ENCODE data around the gene SPO11. TPM values are rescaled to one million over a fixed set of nuclear protein-coding genes. Genes with fewer than 3 reads are reported as not detected.

SPO11 gene
- total RNA-seq, 2 experiments from 2014 or later, result not detected

DNA sequence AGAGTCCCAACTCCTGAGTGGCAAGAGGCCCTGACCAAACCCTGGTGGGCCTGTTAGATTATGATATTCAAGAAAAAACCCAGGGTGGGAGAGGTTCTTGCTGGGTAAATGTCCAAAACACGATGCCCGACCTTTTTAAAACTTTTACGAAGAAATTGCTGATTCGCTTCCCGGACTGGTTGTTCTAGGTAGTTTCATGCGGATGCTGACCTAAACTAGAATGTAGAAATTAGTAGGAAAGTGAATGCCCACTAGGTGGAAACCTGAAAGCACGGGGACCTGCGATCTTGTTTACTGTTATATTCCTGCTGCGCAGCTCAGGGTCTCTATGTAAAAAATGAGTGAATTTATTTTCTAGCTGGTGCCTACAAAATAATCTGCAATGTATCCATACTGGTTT lies 23.7 kb downstream of the SPO11 start:
- no peaks in the 10 kb centered on the region for H3K27me3 Mint-ChIP-seq
- no peak overlapping the region for H3K4me3 Mint-ChIP-seq
- ChIA-PET CTCF (no interaction called here), POLR2A (no interaction called here)
- H3K27ac Mint-ChIP-seq, result no peak overlapping the region
- H3K9me3 Mint-ChIP-seq, result no peaks in the 10 kb centered on the region
- peaks cover 31% of the 10 kb centered on the region for H3K36me3 Mint-ChIP-seq (ENCODE audit: low read depth)
- no peak for DNase-seq
- peaks cover 33% of the 10 kb centered on the region for H3K4me1 Mint-ChIP-seq

DNA sequence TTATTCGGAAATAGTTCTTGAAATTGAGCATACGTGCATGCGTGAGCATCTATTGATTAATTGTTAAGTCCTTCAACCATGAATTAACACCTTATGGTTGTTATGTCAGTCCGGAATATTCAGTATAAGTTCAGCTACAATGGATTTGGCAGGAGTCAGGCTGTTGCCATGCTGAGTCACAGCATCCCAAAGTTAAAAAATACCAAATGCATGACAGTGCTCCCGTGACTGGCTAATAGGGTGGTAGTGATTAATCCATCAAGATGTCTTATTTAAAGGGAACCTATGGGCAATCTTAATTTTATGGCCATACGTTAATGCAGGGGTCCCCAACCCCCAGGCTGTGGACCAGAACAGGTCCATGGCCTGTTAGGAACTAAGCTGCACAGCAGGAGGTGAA lies 31.9 kb downstream of the SPO11 start:
- DNase-seq, result no peak
- H3K9me3 Mint-ChIP-seq, result no peaks in the 10 kb centered on the region
- H3K4me1 Mint-ChIP-seq, result peaks cover 2% of the 10 kb centered on the region
- no peak overlapping the region for H3K4me3 Mint-ChIP-seq
- H3K27me3 Mint-ChIP-seq, result no peaks in the 10 kb centered on the region
- POLR2A ChIA-PET, result no interaction called here
- H3K27ac Mint-ChIP-seq, result no peak overlapping the region
- CTCF ChIA-PET, result interaction anchor here (1.7 kb wide), 1 partner anchor 20 kb away, joined by 4 read pairs; no protein-coding TSS in a partner anchor
- H3K36me3 Mint-ChIP-seq (ENCODE audit: low read depth), result peaks cover 20% of the 10 kb centered on the region

DNA sequence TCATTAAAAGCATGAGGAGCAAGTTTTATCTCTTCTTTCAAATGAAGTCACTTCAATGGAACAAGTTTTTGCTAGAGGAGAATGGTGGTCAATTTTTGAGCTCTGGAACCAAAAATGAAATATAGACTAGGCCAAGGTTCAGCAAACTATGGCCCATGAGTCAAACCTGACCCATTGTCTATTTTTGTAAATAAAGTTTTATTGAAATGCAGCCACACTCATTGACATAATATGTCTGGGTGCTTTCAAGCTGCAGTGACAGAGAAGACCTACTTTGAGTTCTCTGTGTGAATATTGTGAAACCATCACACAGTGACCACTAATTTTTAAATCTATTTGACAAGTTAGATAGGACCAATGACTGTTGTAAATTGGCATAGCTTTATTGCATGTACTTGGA lies 34.8 kb downstream of the SPO11 start:
- Mint-ChIP-seq H3K9me3 (no peaks in the 10 kb centered on the region), H3K27ac (no peak overlapping the region), H3K4me1 (peaks cover 2% of the 10 kb centered on the region), H3K4me3 (no peak overlapping the region), H3K27me3 (no peaks in the 10 kb centered on the region), H3K36me3 (ENCODE audit: low read depth) (peaks cover 30% of the 10 kb centered on the region)
- no peak for DNase-seq
- ChIA-PET POLR2A (interaction anchor here (0.5 kb wide), 1 partner anchor 34 kb away, joined by 3 read pairs; no protein-coding TSS in a partner anchor), CTCF (interaction anchor here (0.8 to 1.6 kb wide), 4 partner anchors 9 to 980 kb away, joined by 3 to 5 read pairs (median 3); no protein-coding TSS in a partner anchor)

DNA sequence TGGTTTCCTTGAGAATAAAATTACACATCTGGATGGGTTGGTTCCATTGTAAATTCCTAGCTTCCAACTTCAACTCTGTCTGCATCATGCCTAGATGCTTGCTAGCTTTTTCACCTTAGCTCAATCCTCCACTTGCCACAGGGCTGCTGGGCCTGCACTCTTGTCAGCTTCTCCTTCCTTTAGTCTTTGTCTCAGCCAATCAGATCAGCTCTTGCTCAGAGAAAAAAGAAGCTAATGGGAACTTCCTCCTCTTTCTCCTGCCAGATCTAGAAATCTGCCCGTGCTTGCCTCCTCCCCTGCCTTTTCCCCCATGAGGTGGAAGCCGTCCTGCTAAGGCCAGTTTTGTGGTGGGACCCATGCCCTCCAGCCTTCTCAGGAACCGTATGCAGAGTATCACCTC lies 40.0 kb downstream of the SPO11 start:
- peaks cover 57% of the 10 kb centered on the region for H3K36me3 Mint-ChIP-seq (ENCODE audit: low read depth)
- CTCF ChIA-PET, result interaction anchor here (0.7 to 1.3 kb wide), 3 partner anchors 20 to 30 kb away, joined by 3 to 4 read pairs (median 3); no protein-coding TSS in a partner anchor

DNA sequence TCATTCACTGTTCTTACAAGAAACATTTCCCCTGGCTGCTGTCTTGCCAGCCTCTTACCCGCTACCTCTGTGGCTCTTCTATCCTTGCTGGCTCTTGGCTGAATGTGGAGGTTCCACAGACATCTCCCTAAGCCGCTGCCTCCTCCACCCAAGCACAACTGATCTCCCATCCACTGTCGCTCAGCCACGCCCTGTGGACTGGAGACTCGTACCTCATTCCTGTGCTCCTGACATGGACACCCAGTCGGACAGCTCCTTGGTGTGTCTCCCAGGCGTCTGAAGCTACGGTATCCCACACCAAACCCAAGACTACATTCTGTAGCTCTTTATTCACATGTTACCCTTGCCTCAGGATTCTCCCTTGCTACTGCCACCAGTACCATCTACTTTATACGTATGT lies 40.7 kb downstream of the SPO11 start:
- ChIA-PET POLR2A (no interaction called here), CTCF (interaction anchor here (0.9 to 1.3 kb wide), 2 partner anchors 20 to 28 kb away, joined by 3 to 4 read pairs; no protein-coding TSS in a partner anchor)
- Mint-ChIP-seq H3K27me3 (no peaks in the 10 kb centered on the region), H3K9me3 (no peaks in the 10 kb centered on the region), H3K4me1 (peaks cover 15% of the 10 kb centered on the region), H3K27ac (no peak overlapping the region), H3K36me3 (ENCODE audit: low read depth) (peaks cover 63% of the 10 kb centered on the region), H3K4me3 (no peak overlapping the region)
- no peak for DNase-seq

More for the DNA sequence above, 40.0 kb downstream of the SPO11 start:
- Mint-ChIP-seq H3K4me3 (no peak overlapping the region), H3K4me1 (peaks cover 12% of the 10 kb centered on the region), H3K9me3 (no peaks in the 10 kb centered on the region), H3K27me3 (no peaks in the 10 kb centered on the region), H3K27ac (no peak overlapping the region)
- POLR2A ChIA-PET, result no interaction called here
- DNase-seq, result no peak

DNA sequence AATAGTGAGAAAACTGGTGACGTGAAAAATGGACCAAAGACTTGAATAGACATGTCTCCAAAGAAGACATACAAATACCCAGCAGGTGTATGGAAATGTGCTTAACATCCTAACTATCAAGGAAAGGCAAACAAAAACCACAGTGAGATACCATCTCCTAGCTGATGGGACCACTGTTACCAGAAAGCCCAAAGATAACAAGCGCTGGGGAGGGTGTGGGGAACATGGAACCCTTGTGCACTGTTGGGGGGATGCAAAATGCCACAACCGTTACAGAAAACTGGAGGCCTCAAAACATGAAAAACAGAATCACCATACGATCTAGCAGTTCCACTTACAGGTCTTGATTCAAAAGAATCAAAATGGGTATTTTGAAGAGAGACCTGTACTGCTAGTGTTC lies 41.8 kb downstream of the SPO11 start:
- DNase-seq, result no peak
- Mint-ChIP-seq H3K27me3 (no peaks in the 10 kb centered on the region), H3K36me3 (ENCODE audit: low read depth) (peaks cover 64% of the 10 kb centered on the region), H3K9me3 (no peaks in the 10 kb centered on the region), H3K4me3 (no peak overlapping the region), H3K4me1 (peaks cover 18% of the 10 kb centered on the region), H3K27ac (no peak overlapping the region)
- ChIA-PET CTCF (interaction anchor here (1.0 kb wide), 1 partner anchor 16 kb away, joined by 3 read pairs; no protein-coding TSS in a partner anchor), POLR2A (no interaction called here)

DNA sequence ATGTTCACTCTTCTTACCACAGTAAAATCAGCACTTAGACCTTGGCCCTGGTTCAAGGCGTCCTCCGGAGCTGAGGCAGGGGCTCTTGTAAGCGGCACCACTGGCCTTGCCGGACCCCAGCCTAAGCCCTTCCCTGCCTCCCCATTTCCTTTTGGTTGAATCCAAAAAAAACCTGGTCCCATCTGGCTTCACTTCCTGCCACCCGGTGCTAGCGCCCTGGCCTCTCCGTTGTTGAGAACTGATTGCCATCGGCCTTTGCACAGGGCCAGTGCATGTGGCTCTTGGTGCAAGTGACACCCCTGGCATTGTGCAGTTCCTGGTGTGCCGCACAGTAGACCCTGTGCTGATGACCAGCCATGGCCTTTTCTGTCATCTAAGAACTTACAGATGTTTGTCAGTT lies 42.6 kb downstream of the SPO11 start:
- no peak for DNase-seq
- CTCF ChIA-PET, result no interaction called here
- Mint-ChIP-seq H3K27me3 (no peaks in the 10 kb centered on the region), H3K4me3 (no peak overlapping the region), H3K27ac (no peak overlapping the region), H3K36me3 (ENCODE audit: low read depth) (peaks cover 65% of the 10 kb centered on the region), H3K9me3 (no peaks in the 10 kb centered on the region), H3K4me1 (peaks cover 18% of the 10 kb centered on the region)
- POLR2A ChIA-PET, result no interaction called here

DNA sequence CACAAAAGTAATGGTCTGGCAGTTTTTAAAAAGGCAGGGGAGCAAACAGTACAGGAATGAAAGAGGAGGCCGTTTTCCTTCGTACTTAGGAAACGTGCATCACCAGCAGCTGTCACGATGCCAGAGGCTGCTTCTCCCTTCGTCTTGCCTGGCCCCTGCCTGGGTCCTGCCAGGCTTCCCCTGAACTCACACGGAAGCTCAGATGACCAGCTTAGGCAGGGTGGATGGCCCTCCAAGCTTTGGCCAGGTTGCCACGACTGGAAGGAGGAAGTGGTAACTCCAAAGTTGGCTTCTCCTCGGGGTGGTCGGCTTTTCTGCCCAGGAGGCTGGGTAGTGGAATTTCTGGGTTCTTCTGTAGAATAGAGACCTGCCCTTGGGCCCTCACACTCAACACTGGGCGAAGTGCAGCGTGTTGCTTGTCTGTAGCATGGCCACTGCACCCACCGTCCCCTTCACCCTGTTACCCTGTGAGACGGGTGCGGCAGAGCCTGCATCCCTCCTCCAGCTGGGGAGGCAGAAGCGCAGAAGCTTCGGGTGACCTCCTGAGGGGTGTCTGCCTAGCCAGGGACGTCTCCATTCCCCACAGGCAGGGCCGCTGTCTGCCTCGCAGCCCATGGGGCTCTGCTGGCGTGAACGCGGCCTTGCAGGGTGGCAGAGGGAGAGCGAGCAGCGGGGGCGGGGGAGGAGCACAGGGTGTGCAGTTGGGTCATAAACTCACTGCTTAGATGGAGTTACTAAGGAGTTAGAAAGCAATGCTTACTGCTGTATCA lies 43.2 kb downstream of the SPO11 start:
- no peaks in the 10 kb centered on the region for H3K9me3 Mint-ChIP-seq
- POLR2A ChIA-PET, result no interaction called here
- no peaks in the 10 kb centered on the region for H3K27me3 Mint-ChIP-seq
- H3K4me1 Mint-ChIP-seq, result peaks cover 21% of the 10 kb centered on the region
- CTCF ChIA-PET, result interaction anchor here (1.3 to 4.9 kb wide), 2 partner anchors 12 to 16 kb away, joined by 4 to 18 read pairs; partner anchors contain the start of gene RBM38
- H3K27ac Mint-ChIP-seq, result no peak overlapping the region
- DNase-seq, result no peak
- peaks cover 67% of the 10 kb centered on the region for H3K36me3 Mint-ChIP-seq (ENCODE audit: low read depth)
- no peak overlapping the region for H3K4me3 Mint-ChIP-seq

DNA sequence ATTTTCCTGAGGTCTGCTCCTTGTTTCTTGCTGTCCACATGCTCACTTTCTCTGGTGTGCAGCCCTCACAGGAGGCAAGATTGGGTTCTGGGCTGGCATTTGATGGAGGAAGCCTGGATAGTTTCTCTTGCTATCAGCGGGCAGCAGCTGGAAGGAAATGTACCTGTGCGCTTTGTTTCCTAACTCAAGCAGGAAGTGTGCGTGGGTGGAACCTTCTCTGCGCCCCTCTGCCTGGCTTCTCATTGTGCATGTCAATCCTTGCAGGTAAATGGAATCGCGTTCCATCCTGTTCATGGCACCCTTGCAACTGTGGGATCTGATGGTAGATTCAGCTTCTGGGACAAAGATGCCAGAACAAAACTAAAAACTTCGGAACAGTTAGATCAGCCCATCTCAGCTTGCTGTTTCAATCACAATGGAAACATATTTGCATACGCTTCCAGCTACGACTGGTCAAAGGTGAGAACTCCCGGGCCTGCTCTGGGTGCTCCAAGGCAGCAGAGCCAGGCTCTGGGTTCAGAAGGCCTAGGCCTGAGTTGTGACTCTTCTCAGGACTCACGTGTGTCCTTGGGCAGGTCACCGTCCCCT lies 44.8 kb downstream of the SPO11 start:
- no peak for DNase-seq
- Mint-ChIP-seq H3K27me3 (no peaks in the 10 kb centered on the region), H3K9me3 (no peaks in the 10 kb centered on the region), H3K4me1 (peaks cover 21% of the 10 kb centered on the region), H3K4me3 (no peak overlapping the region), H3K27ac (no peak overlapping the region), H3K36me3 (ENCODE audit: low read depth) (peaks cover 68% of the 10 kb centered on the region)
- ChIA-PET POLR2A (no interaction called here), CTCF (interaction anchor here (1.0 to 4.9 kb wide), 2 partner anchors 14 to 71 kb away, joined by 3 to 18 read pairs; partner anchors contain the start of gene RBM38)

DNA sequence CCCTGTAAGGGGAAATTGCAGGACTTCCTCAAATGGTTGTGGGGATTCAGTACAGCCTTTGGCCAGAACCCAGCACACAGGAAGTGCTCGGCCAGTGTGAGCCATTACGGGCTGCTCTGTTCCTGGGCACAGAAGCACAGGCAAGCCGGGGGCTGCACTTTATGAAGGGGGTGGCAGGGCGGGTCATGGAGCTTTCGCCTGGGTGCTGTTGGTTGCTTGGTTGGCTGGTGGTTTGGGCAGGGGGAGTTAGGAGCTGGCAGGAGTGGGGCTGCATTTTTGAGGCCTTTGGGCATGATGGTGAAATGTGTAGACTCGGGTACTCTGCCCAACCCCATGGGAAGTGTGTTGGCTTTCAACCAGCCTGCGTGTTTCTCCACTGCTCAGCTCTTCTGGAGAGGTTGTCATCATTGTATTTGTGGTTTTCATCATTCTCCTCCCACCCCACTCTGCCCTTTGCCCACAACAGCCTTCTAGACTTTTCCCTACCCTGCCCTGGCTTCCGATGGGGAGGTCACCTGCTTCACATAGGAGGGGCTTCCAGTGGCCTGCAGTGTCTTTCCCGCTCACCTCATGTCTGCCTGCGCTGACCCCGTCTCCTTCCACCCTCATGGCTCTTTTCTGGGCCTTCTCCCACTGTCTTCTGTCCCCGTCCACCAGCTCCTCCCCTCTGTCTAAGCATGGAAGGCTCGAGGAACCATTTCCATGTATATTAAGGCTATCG lies 45.5 kb downstream of the SPO11 start:
- H3K36me3 Mint-ChIP-seq (ENCODE audit: low read depth), result peaks cover 67% of the 10 kb centered on the region
- H3K27ac Mint-ChIP-seq, result peak overlapping the region; percentile 50
- H3K4me1 Mint-ChIP-seq, result peaks cover 21% of the 10 kb centered on the region
- POLR2A ChIA-PET, result no interaction called here
- H3K4me3 Mint-ChIP-seq, result no peak overlapping the region
- CTCF ChIA-PET, result interaction anchor here (1.0 to 4.9 kb wide), 2 partner anchors 14 to 70 kb away, joined by 3 to 18 read pairs; partner anchors contain the start of gene RBM38
- DNase-seq, result no peak
- H3K9me3 Mint-ChIP-seq, result no peaks in the 10 kb centered on the region
- H3K27me3 Mint-ChIP-seq, result no peaks in the 10 kb centered on the region

DNA sequence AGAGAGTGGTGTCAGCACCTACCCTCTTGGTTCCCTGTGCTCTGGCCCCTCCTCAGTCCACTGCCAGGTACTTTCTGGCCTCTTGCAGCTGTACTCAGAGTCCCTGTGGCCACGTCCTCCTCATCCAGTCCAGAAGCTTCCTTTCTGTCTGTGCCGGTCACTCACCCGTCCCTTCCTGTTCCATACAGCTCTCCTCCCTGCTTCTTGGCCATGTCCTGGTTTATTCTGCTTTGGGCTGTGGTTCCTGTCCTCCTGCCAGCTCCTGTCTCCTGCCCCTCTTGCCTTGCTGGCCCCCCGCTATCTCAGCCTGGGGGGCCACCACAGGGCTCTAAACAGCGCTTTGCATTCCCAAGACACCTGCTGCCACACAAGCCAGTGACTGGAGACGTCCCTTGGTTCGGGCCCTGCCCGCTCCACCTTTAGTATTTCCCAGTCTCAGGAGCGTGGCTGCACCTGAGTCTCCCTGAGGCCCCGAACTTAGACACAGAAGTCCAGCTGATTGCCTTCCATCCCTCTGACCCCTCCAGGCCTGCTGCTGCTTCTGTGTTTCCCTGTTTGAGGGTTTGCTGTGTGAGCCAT lies 46.1 kb downstream of the SPO11 start:
- H3K4me3 Mint-ChIP-seq, result no peak overlapping the region
- no peaks in the 10 kb centered on the region for H3K27me3 Mint-ChIP-seq
- peaks cover 62% of the 10 kb centered on the region for H3K36me3 Mint-ChIP-seq (ENCODE audit: low read depth)
- ChIA-PET POLR2A (no interaction called here), CTCF (interaction anchor here (1.0 to 4.9 kb wide), 3 partner anchors 13 to 120 kb away, joined by 3 to 18 read pairs (median 4); partner anchors contain the start of gene RBM38)
- H3K27ac Mint-ChIP-seq, result peak overlapping the region; percentile 43
- no peak for DNase-seq
- peaks cover 21% of the 10 kb centered on the region for H3K4me1 Mint-ChIP-seq
- no peaks in the 10 kb centered on the region for H3K9me3 Mint-ChIP-seq

DNA sequence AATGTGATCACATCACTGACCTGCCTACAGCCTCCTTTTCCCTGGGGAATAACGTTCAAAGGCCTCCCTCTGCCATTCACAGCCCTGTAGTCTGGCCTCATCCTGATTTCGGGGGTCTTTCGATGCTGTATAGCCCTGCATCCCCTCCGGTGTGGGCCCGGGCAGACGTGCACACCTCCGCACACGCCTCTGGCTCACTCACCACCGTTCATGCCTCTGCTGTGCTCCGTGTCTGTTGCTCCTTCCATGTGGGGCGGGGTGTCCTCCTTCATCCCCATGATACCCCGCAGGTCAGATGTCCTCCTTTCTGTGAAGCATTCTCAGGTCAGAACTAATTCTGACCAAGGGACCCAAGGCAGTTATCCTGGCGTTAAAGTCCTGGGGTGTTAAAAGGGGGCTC lies 47.7 kb downstream of the SPO11 start:
- peaks cover 30% of the 10 kb centered on the region for H3K4me1 Mint-ChIP-seq
- no peaks in the 10 kb centered on the region for H3K9me3 Mint-ChIP-seq
- H3K27ac Mint-ChIP-seq, result no peak overlapping the region
- H3K27me3 Mint-ChIP-seq, result no peaks in the 10 kb centered on the region
- CTCF ChIA-PET, result interaction anchor here (1.7 to 4.9 kb wide), 2 partner anchors 11 to 119 kb away, joined by 4 to 18 read pairs; partner anchors contain the start of gene RBM38
- POLR2A ChIA-PET, result no interaction called here
- DNase-seq, result no peak
- peaks cover 54% of the 10 kb centered on the region for H3K36me3 Mint-ChIP-seq (ENCODE audit: low read depth)
- no peak overlapping the region for H3K4me3 Mint-ChIP-seq

All from activated CD4-positive, alpha-beta T cell treated with anti-CD3 and anti-CD28 coated beads, Interleukin-2, amount 10 ng/mL, durations not matched to agents 7 days and 5 days (primary cell).